AG04450 (cell line): ENCODE results near the gene C19orf12. TPM values are rescaled to one million over a fixed set of nuclear protein-coding genes. Genes with fewer than 3 reads are reported as not detected.
A peak's percentile ranks its signal among the peaks of the same experiment; 100 is the strongest.
"Not testable (repeated sequence)": the region's sequence is repeated elsewhere in the genome, so short reads cannot be mapped to it uniquely, and the experiment has no call there.

ENCODE experiments used
- CTCF ChIA-PET: fragments of 300-600, 350-600 bp; formaldehyde crosslinking; extraction: SDS; loops from one replicate; lab custom pipeline; 2022; ENCODE audit warnings: antibody characterized with exemption, inconsistent platforms; lab: Charles Lee
- POLR2A ChIA-PET: fragments of 350-600 bp; formaldehyde crosslinking; extraction: SDS; loops from one replicate; lab custom pipeline; 2021; ENCODE audit warnings: antibody characterized with exemption, inconsistent platforms; lab: Yijun Ruan, JAX
- DNase-seq: peaks from one replicate; pipeline ENCODE4 v3.0.0-alpha.2; 2011; ENCODE audit warnings: low read depth, low spot score
- H3K27ac ChIP-seq: one replicate; pipeline ENCODE4 v1.5.1; 2012; ENCODE audit warnings: low read depth, low read length, control low read depth
- H3K27me3 ChIP-seq: one replicate; pipeline ENCODE4 v1.6.0; 2012; ENCODE audit warnings: low read length; ENCODE audit not compliant: control insufficient read depth, insufficient read depth
- H3K4me3 ChIP-seq: 2 replicates; pipeline ENCODE4 v1.5.1; 2011; ENCODE audit warnings: mild to moderate bottlenecking, low read depth, low read length, control low read depth
- H3K9me3 ChIP-seq: 2 replicates; pipeline ENCODE4 v1.5.1; 2012; ENCODE audit warnings: low read length; ENCODE audit not compliant: control insufficient read depth, insufficient read depth
- CTCF ChIP-seq: IDR thresholded peaks from 2 replicates; pipeline ENCODE4 v1.5.1; 2011; ENCODE audit warnings: low read depth, low read length, control low read depth, inconsistent platforms
- polyA plus RNA-seq: library from polyadenylated mRNA; depleted of rRNA; stranded (reverse); fragments of >200 nt; gene quantifications from 2 replicates; pipeline ENCODE4 v1.2.3, GENCODE V29; 2011

Gene C19orf12
- polyA plus RNA-seq, 1 experiment: 27.9 TPM

- TF ChIP-seq CTCF: no peak
- Histone ChIP-seq H3K27me3 (no peaks in the 10 kb centered on the region), H3K9me3 (no peaks in the 10 kb centered on the region; the same call in 1 of the 2 replicates), H3K4me3 (no peak overlapping the region), H3K27ac (no peak overlapping the region)
- DNase-seq: no peak
- ChIA-PET POLR2A (no interaction called here), CTCF (interaction anchor here (2.1 kb wide), 1 partner anchor 43 kb away, joined by 17 read pairs; no protein-coding TSS in a partner anchor)
Measured at GRCh38 chr19:29673451-29674371, 41.4 kb downstream of the C19orf12 start.

GRCh38 chr19:29672933-29673336 is 42.1 kb downstream of the C19orf12 start:
- no peak for DNase-seq
- CTCF ChIA-PET: interaction anchor here (2.1 to 2.3 kb wide), 2 partner anchors 43 to 62 kb away, joined by 15 to 17 read pairs; no protein-coding TSS in a partner anchor
- no peak for TF ChIP-seq CTCF
- Histone ChIP-seq H3K27me3 (no peaks in the 10 kb centered on the region), H3K9me3 (no peaks in the 10 kb centered on the region; the same call in 1 of the 2 replicates), H3K4me3 (no peak overlapping the region), H3K27ac (no peak overlapping the region)
- POLR2A ChIA-PET: no interaction called here

GRCh38 chr19:29672319-29672932 is 42.6 kb downstream of the C19orf12 start:
- CTCF ChIA-PET: interaction anchor here (1.1 to 2.3 kb wide), 3 partner anchors 11 to 62 kb away, joined by 3 to 17 read pairs (median 15); no protein-coding TSS in a partner anchor
- no peaks in the 10 kb centered on the region for H3K27me3 ChIP-seq
- POLR2A ChIA-PET: no interaction called here
- no peak overlapping the region for H3K27ac ChIP-seq
- DNase-seq: no peak
- H3K9me3 ChIP-seq: no peaks in the 10 kb centered on the region; the same call in 1 of the 2 replicates
- TF ChIP-seq CTCF: no peak
- H3K4me3 ChIP-seq: no peak overlapping the region

GRCh38 chr19:29671393-29672160 is 43.5 kb downstream of the C19orf12 start:
- H3K27me3 ChIP-seq: no peaks in the 10 kb centered on the region
- 0 out of 2 replicates have a peak, but pooled peaks have one; percentile 6 for TF ChIP-seq CTCF
- ChIA-PET POLR2A (no interaction called here), CTCF (interaction anchor here (0.6 to 2.3 kb wide), 5 partner anchors 10 to 350 kb away, joined by 3 to 17 read pairs (median 7); no protein-coding TSS in a partner anchor)
- no peak overlapping the region for H3K27ac ChIP-seq
- no peak for DNase-seq
- no peaks in the 10 kb centered on the region; the same call in 1 of the 2 replicates for H3K9me3 ChIP-seq
- no peak overlapping the region for H3K4me3 ChIP-seq

- POLR2A ChIA-PET, DNase-seq, H3K4me3 ChIP-seq, H3K9me3 ChIP-seq, H3K27me3 ChIP-seq, H3K27ac ChIP-seq: not testable (repeated sequence)
- CTCF ChIA-PET: interaction anchor here (1.0 to 2.3 kb wide), 2 partner anchors 23 to 60 kb away, joined by 4 to 15 read pairs; no protein-coding TSS in a partner anchor
Measured at GRCh38 chr19:29671026-29671392, 44.1 kb downstream of the C19orf12 start.
